ENCODE results near the gene VWA5B1.

Gene VWA5B1

GRCh38 chr1:20399606-20400180, 109.0 kb downstream of the VWA5B1 start:
- Mint-ChIP-seq H3K27me3 (peaks cover 33 to 64% of the 10 kb centered on the region in 2 donors), H3K4me3 (no peak overlapping the region), H3K9me3 (peaks cover 1 to 5% of the 10 kb centered on the region in 2 donors), H3K4me1 (peaks cover 5 to 6% of the 10 kb centered on the region in 2 donors), H3K36me3 (no peaks in the 10 kb centered on the region), H3K27ac (no peak overlapping the region)
- ATAC-seq (replicated peaks) (no peak), DNase-seq (no peak)

DNA sequence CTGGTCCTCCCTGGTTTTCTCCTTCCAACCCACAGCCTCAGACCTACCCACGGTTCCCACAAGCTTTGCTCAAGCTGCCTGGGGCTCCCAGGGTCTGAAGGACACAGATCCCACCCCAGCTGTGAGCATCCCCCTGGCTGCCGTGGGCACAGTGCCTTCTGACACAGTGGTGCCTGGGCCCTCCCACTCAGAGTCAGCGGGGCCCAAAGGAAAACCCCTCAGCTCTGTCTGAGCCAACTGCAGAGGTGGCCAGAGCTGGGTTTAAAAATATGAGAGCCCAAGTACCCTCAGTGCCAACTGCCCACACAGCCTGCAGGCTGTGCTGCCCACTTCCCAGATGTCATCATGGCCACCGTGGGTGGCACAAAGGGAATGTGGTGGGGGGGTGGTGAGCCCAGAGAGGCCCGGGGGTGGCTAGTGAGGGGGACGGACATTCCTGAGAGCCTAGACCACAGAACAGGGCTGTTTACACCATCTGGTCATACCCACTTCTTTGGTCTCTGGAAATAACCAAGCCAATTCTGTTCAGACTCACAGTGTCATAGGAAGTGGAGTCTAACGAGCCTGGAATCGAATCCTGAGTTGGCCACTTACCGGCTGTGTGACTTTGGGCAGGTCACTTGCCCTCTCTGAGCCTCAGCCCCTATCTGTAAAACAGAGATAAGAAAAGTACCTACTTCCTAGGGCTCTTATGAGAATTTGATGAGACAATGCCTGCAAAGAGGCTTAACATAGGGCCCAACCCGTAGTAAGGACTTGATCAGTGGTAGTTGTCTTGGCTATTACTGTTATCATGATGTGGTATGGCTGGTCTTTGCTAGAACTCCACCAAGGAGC, 109.9 kb downstream of the VWA5B1 start:
- ATAC-seq (replicated peaks) = peak; percentile 39 to 62
- Mint-ChIP-seq H3K4me1 (peaks cover 5 to 8% of the 10 kb centered on the region in 2 donors), H3K36me3 (no peaks in the 10 kb centered on the region), H3K9me3 (peaks cover 0 to 5% of the 10 kb centered on the region in 2 donors), H3K4me3 (no peak overlapping the region), H3K27me3 (peaks cover 40 to 73% of the 10 kb centered on the region in 2 donors), H3K27ac (no peak overlapping the region)
- no peak for DNase-seq

GRCh38 chr1:20401405-20402010, 110.8 kb downstream of the VWA5B1 start:
- no peaks in the 10 kb centered on the region for H3K36me3 Mint-ChIP-seq
- H3K27ac Mint-ChIP-seq = no peak overlapping the region
- no peaks in the 10 kb centered on the region for H3K9me3 Mint-ChIP-seq
- ATAC-seq (replicated peaks) (no peak), DNase-seq (no peak)
- H3K4me1 Mint-ChIP-seq = peaks cover 5 to 14% of the 10 kb centered on the region in 2 donors
- peaks cover 49 to 78% of the 10 kb centered on the region in 2 donors for H3K27me3 Mint-ChIP-seq
- no peak overlapping the region for H3K4me3 Mint-ChIP-seq

DNA sequence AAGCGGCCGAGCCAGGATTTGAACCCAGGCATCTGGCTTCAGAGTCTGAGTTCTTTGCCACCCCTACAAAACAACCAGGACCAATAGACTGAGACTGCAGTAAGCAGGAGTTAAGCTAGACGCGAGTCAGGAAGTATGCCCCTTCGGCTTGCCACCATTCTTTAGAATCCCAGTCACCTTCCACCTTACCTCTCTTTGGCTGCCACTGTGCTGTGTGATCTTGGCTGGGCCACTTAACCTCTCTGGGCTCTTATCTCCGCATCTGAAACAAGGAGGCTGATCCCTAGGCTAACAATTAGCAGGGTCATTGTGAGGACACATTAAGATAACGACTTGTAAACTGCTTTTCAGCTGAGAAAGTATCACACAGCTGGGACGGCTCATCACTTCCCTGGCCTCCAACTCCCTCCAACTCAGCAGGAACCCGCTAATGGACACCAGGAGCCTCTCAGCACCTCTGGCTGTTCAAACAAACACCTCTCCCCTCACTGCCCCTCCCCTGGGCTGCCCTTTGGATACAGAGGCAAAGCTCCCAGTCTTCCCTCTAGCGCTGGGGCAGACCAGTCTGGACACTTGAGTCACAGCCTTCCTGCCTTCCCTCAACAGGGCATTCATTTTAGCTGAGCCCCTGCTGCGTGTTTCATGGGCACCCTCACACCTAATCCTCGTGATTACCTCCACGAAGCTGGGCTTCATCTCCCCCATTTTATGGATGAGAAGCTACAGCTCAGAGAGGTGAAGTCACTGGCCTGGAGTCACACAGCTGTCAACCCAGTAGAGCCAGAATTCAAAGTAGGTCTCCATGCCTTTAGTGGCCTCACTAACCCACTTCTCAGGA, 112.1 kb downstream of the VWA5B1 start:
- Mint-ChIP-seq H3K27me3 (peaks cover 54 to 87% of the 10 kb centered on the region in 2 donors), H3K9me3 (no peaks in the 10 kb centered on the region), H3K27ac (no peak overlapping the region), H3K4me3 (no peak overlapping the region), H3K36me3 (no peaks in the 10 kb centered on the region), H3K4me1 (peaks cover 5 to 14% of the 10 kb centered on the region in 2 donors)
- DNase-seq = no peak
- ATAC-seq (replicated peaks) = no peak

GRCh38 chr1:20403423-20404145, 112.9 kb downstream of the VWA5B1 start:
- no peak for ATAC-seq (replicated peaks)
- DNase-seq = no peak
- Mint-ChIP-seq H3K27me3 (peaks cover 58 to 86% of the 10 kb centered on the region in 2 donors), H3K4me3 (no peak overlapping the region), H3K9me3 (no peaks in the 10 kb centered on the region), H3K36me3 (no peaks in the 10 kb centered on the region), H3K27ac (no peak overlapping the region), H3K4me1 (peaks cover 5 to 14% of the 10 kb centered on the region in 2 donors)

DNA sequence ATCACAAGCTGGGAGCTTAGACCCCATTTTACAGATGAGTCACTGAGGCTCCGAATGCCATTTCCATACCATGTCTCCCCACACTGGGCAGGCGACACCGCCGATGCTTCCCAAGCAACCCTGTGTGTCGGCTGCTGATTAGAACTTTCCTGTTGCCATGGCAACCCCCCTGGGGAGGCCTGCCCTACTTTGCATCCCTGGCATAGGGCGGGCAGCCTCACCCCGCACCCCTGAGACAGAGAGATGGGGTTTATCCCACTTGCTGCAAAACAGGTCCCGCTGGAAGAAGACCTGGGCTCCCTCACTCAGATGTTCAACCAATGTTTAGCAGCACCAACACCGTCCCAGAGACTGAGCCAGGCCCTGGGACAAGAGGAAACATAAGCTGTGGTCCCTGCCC, 113.8 kb downstream of the VWA5B1 start:
- no peak for DNase-seq
- Mint-ChIP-seq H3K27me3 (peaks cover 53 to 78% of the 10 kb centered on the region in 2 donors), H3K4me1 (peaks cover 5 to 14% of the 10 kb centered on the region in 2 donors), H3K4me3 (no peak overlapping the region), H3K9me3 (no peaks in the 10 kb centered on the region), H3K36me3 (no peaks in the 10 kb centered on the region), H3K27ac (no peak overlapping the region)
- ATAC-seq (replicated peaks) = no peak
